Measurements from ENCODE around the gene CBX1.
A peak's percentile ranks its signal among the peaks of the same experiment; 100 is the strongest.

The CBX1 gene

DNA sequence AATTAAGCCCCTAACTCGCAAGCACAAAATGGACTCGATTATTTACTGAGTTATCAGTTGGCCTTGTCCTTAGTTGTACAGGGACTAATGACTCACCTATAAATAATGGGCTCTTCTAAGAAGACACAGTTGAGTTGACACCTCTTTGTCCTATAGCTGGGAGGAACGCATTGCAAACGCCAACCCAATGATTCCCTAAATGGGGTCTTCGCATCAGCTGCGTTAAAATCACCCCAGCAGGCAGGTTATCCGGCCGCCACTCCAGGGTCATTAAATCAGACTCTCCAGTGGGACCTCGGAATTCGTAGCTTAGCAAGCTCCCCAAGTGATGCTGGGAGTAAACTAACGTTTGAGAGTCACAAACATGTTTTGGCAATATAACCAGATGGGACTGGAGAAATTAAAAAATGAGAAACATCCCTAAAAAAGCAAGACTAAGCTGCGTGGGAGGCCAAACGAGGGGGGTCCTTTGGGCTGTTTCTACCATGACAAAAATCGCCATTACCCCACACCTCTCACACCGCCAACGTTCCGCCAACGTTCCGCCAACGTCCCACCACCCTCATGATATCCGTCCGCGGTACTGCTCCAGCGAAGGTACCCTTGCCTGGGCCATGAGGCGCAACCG lies 54.1 kb downstream of the CBX1 start:
- no peaks in the 10 kb centered on the region for H3K9me3 ChIP-seq
- peaks cover 23 to 26% of the 10 kb centered on the region in 2 experiments for H3K4me1 ChIP-seq (ENCODE audit: control insufficient read depth in 1 of 2, insufficient read depth in 1 of 2, low read depth in 1 of 2, low read length in 1 of 2)

DNA sequence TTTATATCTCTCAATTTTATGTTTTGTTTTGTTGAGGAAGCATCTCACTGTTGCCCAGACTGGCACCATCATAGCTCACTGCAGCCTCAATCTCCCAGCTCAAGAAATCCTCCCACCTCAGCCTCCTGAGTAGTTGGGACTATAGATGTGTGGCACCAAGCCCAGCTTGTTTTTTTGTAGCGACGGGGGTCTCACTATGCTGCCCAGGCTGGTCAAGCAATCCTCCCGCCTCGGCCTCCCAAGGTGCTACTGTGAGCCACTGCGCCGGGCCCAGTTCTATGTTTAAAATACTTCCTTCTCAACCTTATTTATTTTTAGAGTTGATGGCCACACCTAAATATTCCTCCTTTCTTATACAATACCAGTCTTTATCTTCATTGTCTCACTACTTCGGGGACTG lies 55.0 kb downstream of the CBX1 start:
- H3K27ac ChIP-seq, result no peak overlapping the region
- peaks cover 25% of the 10 kb centered on the region for H3K27me3 ChIP-seq
- no peak overlapping the region for H3K4me3 ChIP-seq (ENCODE audit: low read depth in 1 of 2, low read length in 1 of 2)
- TF ChIP-seq, protein P1, sequence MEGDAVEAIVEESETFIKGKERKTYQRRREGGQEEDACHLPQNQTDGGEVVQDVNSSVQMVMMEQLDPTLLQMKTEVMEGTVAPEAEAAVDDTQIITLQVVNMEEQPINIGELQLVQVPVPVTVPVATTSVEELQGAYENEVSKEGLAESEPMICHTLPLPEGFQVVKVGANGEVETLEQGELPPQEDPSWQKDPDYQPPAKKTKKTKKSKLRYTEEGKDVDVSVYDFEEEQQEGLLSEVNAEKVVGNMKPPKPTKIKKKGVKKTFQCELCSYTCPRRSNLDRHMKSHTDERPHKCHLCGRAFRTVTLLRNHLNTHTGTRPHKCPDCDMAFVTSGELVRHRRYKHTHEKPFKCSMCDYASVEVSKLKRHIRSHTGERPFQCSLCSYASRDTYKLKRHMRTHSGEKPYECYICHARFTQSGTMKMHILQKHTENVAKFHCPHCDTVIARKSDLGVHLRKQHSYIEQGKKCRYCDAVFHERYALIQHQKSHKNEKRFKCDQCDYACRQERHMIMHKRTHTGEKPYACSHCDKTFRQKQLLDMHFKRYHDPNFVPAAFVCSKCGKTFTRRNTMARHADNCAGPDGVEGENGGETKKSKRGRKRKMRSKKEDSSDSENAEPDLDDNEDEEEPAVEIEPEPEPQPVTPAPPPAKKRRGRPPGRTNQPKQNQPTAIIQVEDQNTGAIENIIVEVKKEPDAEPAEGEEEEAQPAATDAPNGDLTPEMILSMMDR (IDR thresholded peaks at IDR 0.05), result no peak
- no peaks in the 10 kb centered on the region for H3K9me3 ChIP-seq
- peaks cover 23 to 26% of the 10 kb centered on the region in 2 experiments for H3K4me1 ChIP-seq (ENCODE audit: control insufficient read depth in 1 of 2, insufficient read depth in 1 of 2, low read depth in 1 of 2, low read length in 1 of 2)
- H3K36me3 ChIP-seq, result peaks cover 9% of the 10 kb centered on the region

More for the DNA sequence above, 54.1 kb downstream of the CBX1 start:
- Histone ChIP-seq H3K27me3 (peaks cover 18% of the 10 kb centered on the region), H3K27ac (peak overlapping the region; percentile 98), H3K36me3 (peaks cover 18% of the 10 kb centered on the region), H3K4me3 (ENCODE audit: low read depth in 1 of 2, low read length in 1 of 2) (peak overlapping the region; percentile 84 to 96)
- TF ChIP-seq, protein P1 (IDR thresholded peaks at IDR 0.05), result no peak

DNA sequence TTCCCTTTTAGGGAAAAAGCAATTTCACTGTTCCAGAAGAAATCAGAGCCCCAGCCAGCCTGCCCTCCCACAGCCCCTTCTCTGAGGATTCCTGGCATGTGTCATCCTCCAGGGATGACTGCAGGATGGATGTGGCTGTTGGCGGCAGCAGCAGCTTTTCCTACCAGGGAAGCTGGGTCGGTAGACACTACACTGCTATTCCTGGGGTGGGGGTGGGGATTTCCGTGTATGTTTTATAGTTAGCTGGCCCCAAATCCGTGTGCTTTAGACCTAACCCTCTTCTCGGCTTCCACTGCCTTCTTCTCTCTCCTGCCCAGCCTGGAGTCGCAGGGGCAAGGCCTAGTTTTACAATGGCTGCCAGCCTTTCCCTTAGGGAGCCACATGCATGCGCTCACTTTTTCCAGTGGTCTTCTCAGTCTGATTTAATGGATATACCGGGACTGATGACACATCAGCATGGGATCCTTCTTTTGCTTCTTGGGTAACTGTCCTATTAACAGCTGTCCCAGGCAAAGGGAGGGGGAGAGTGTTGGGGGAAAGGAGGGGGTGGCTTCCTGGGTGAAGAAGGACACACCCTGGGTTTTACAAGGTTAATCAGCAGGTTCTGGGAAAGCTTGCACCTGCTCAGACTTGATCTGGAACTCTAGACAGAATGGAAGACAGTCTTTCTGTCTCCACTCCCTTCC lies 55.8 kb downstream of the CBX1 start:
- H3K4me3 ChIP-seq (ENCODE audit: low read depth in 1 of 2, low read length in 1 of 2), result no peak overlapping the region
- H3K9me3 ChIP-seq, result no peaks in the 10 kb centered on the region
- H3K4me1 ChIP-seq (ENCODE audit: control insufficient read depth in 1 of 2, insufficient read depth in 1 of 2, low read depth in 1 of 2, low read length in 1 of 2), result peaks cover 23 to 26% of the 10 kb centered on the region in 2 experiments
- H3K36me3 ChIP-seq, result peaks cover under 1% of the 10 kb centered on the region
- TF ChIP-seq, protein P1 (IDR thresholded peaks at IDR 0.05), result no peak
- no peak overlapping the region for H3K27ac ChIP-seq
- H3K27me3 ChIP-seq, result peaks cover 33% of the 10 kb centered on the region

DNA sequence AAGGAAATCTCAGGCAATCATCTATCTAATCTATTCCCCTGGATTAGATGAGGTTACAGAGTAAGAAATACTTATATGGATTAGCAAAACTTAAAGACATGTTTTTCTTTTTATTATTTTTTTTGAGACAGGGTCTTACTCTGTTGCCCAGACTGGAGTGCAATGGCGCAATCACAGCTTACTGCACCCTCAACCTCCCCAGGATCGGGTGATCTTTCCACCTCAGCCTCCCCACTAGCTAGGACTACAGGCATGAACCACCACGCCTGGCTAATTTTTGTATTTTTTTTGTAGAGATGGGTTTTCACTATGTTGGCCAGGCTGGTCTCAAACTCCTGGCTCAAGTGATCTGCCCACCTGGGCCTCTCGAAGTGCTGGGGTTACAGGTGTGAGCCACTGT lies 56.4 kb downstream of the CBX1 start:
- peaks cover 22 to 23% of the 10 kb centered on the region in 2 experiments for H3K4me1 ChIP-seq (ENCODE audit: control insufficient read depth in 1 of 2, insufficient read depth in 1 of 2, low read depth in 1 of 2, low read length in 1 of 2)
- no peak overlapping the region for H3K27ac ChIP-seq
- TF ChIP-seq, protein P1 (IDR thresholded peaks at IDR 0.05), result no peak

DNA sequence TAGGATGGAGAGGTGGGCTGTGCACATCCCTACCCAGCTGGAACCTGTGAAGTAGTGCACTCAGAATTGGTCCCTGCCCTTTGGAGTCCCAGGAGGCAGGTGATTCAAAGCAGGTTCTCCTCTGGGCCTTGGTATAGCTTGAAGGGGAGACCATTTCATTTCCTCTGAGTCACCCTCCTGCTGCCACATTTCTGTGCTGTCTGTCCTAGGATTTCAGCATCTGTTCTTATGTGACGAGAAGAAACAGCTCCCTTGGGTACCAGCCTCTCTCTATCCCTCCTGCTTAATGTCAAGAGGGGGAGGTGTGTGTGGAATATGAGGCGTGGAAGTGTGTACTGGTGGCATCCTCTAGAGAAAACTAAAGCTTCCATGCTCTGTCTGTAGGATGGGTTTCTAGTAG lies 58.1 kb downstream of the CBX1 start:
- no peaks in the 10 kb centered on the region for H3K9me3 ChIP-seq
- no peaks in the 10 kb centered on the region for H3K36me3 ChIP-seq
- H3K27me3 ChIP-seq, result peaks cover 56% of the 10 kb centered on the region
- peaks cover 7 to 11% of the 10 kb centered on the region in 2 experiments for H3K4me1 ChIP-seq (ENCODE audit: control insufficient read depth in 1 of 2, insufficient read depth in 1 of 2, low read depth in 1 of 2, low read length in 1 of 2)
- TF ChIP-seq, protein P1 (IDR thresholded peaks at IDR 0.05), result no peak
- no peak overlapping the region for H3K27ac ChIP-seq
- no peak overlapping the region for H3K4me3 ChIP-seq (ENCODE audit: low read depth in 1 of 2, low read length in 1 of 2)

More for the DNA sequence above, 56.4 kb downstream of the CBX1 start:
- Histone ChIP-seq H3K27me3 (peaks cover 39% of the 10 kb centered on the region), H3K36me3 (no peaks in the 10 kb centered on the region), H3K9me3 (no peaks in the 10 kb centered on the region), H3K4me3 (ENCODE audit: low read depth in 1 of 2, low read length in 1 of 2) (no peak overlapping the region)
